ENCODE results near the gene CTXN2. TPM values are rescaled to one million over a fixed set of nuclear protein-coding genes. Genes with fewer than 3 reads are reported as not detected.

CTXN2 gene
- total RNA-seq (2016; rRNA removed; fragmentation: Illumina TruSeq; extraction: Trizol) (not detected in 2 replicates), polyA plus RNA-seq (2011; rRNA removed) (0.03 TPM in 1 of 2 replicates, not detected in the other), polyA minus RNA-seq (2011; rRNA and poly(A)+ RNA removed; ENCODE audit: low replicate concordance) (not detected in 2 replicates), Bru-seq, nascent RNA (not detected), BruChase-seq, experiment 1, labeled RNA remaining after a 6-hour chase (not detected), BruChase-seq, experiment 2, labeled RNA remaining after a 2-hour chase (not detected)
- total RNA-seq (2016; cell fraction: cytosol; rRNA removed; fragmentation: Illumina TruSeq; extraction: Trizol; ENCODE audit: low read depth): not detected in 2 replicates
- total RNA-seq (2016; cell fraction: insoluble cytoplasmic fraction; rRNA removed; fragmentation: Illumina TruSeq; extraction: Trizol): not detected in 2 replicates
- total RNA-seq (2016; cell fraction: membrane; rRNA removed; fragmentation: Illumina TruSeq; extraction: Trizol): 0.07 TPM in 1 of 2 replicates, not detected in the other
- not detected in 2 replicates for total RNA-seq (2016; cell fraction: nucleus; rRNA removed; fragmentation: Illumina TruSeq; extraction: Trizol)
- polyA plus RNA-seq (2011; cell fraction: cytosol; rRNA removed): not detected in 2 replicates
- polyA plus RNA-seq (2011; cell fraction: nucleus; rRNA removed): not detected in 2 replicates
- polyA plus RNA-seq (2012): not detected in 2 replicates
- polyA plus RNA-seq (2016; cell fraction: cytosol; fragmentation: Illumina TruSeq; extraction: Trizol; ENCODE audit: low read depth): not detected in 2 replicates
- polyA plus RNA-seq (2016; cell fraction: insoluble cytoplasmic fraction; fragmentation: Illumina TruSeq; extraction: Trizol; ENCODE audit: low read depth): not detected in 2 replicates
- polyA plus RNA-seq (2016; cell fraction: membrane; fragmentation: Illumina TruSeq; extraction: Trizol; ENCODE audit: low read depth): not detected in 2 replicates
- not detected in 2 replicates for polyA plus RNA-seq (2016; cell fraction: nucleus; fragmentation: Illumina TruSeq; extraction: Trizol; ENCODE audit: insufficient read depth, low read depth)
- not detected in 2 replicates for polyA minus RNA-seq (2011; cell fraction: cytosol; rRNA and poly(A)+ RNA removed)
- polyA minus RNA-seq (2011; cell fraction: nucleus; rRNA and poly(A)+ RNA removed): not detected in 2 replicates
- long read RNA-seq, experiment 1: 0 reads
- long read RNA-seq, experiment 2: 0 reads

- POLR2A ChIA-PET: no interaction called here
- in situ Hi-C loops (cut with HindIII; ENCODE audit: extremely low pct_ligation_motif_present, low pct_unique_long_range_greater_than_20kb): no loop called here
- H3K36me3 ChIP-seq (replicated peaks in 1 of 2; ENCODE audit: control insufficient read depth in 1 of 2, insufficient read depth in 2 of 2, low read length in 2 of 2): no peaks in the 10 kb centered on the region
- no peak for TF ChIP-seq TEF (CRISPR knock-in tag; IDR thresholded peaks at IDR 0.05)
- TF ChIP-seq SNRNP70 (IDR thresholded peaks at IDR 0.05; ENCODE audit: low read depth, low read length): no peak
- TF ChIP-seq ZNF607 (CRISPR knock-in tag; IDR thresholded peaks at IDR 0.05; ENCODE audit: borderline replicate concordance): no peak
- no TSS peak for BruUV-seq (replicated peaks)
- H3K9me3 ChIP-seq (ENCODE audit: low read length): no peaks in the 10 kb centered on the region
- H3K4me1 ChIP-seq (ENCODE audit: insufficient read depth, low read length): no peaks in the 10 kb centered on the region
- no peak within 1 kb of the TSS for H2AFZ ChIP-seq (ENCODE audit: low read length)
- H3K9ac ChIP-seq (ENCODE audit: insufficient read depth, low read depth, low read length): no peak within 1 kb of the TSS
- whole genome bisulfite sequencing (ENCODE audit: low lambda C conversion rate): 55% methylated on average over 31 of the region's 31 CpGs
- H3K27ac ChIP-seq (ENCODE audit: extremely low read length, insufficient read depth, low read length): no peak within 1 kb of the TSS
- H3K4me3 ChIP-seq (replicated peaks in 1 of 3; ENCODE audit: insufficient read depth in 1 of 3, low read depth in 2 of 3, low read length in 3 of 3): no peak within 1 kb of the TSS
- FAIRE-seq: no peak
- H3K27me3 ChIP-seq (ENCODE audit: control insufficient read depth in 1 of 2, insufficient read depth in 2 of 2, low read length in 2 of 2): no peaks in the 10 kb centered on the region; a peak in 1 of 5 replicates
- no peaks in the 10 kb centered on the region for H4K20me1 ChIP-seq (ENCODE audit: insufficient read depth, low read length)
- H3K4me2 ChIP-seq (ENCODE audit: low read depth, low read length): no peak within 1 kb of the TSS
- CTCF ChIA-PET (ENCODE audit: low intra/inter-chr PET ratio, low total read pairs): no interaction called here
- DNase-seq (ENCODE audit: low spot score): no peak
- H3K79me2 ChIP-seq (ENCODE audit: insufficient read depth, low read length): no peaks in the 10 kb centered on the region
- no peak for ATAC-seq
- intact Hi-C loops (cut with micrococcal nuclease; ENCODE audit: unreplicated experiment): no loop called here
Observed at GRCh38 chr15:48191574-48192225, at the start of gene CTXN2. Gene CTXN2, plus strand, starts transcription at chr15:48191665. Its CDS starts 9,636 bp downstream, at chr15:48201301.

Measured in HepG2 (cell line).